NCI-H1105 treated with DMSO at 0.1 percent for 48 hours (cell line): ENCODE measurements around the gene TACC2.
"Not testable (repeated sequence)": the region's sequence is repeated elsewhere in the genome, so short reads cannot be mapped to it uniquely, and the experiment has no call there.

Experiments
- DNase-seq: peaks from one replicate; lab custom pipeline; 2025; lab: John Stamatoyannopoulos, UW

The TACC2 gene

GRCh38 chr10:122190176-122190943 is 201.4 kb downstream of the TACC2 start:
- DNase-seq: no peak

GRCh38 chr10:122191936-122192541 is 203.1 kb downstream of the TACC2 start:
- no peak for DNase-seq

DNA sequence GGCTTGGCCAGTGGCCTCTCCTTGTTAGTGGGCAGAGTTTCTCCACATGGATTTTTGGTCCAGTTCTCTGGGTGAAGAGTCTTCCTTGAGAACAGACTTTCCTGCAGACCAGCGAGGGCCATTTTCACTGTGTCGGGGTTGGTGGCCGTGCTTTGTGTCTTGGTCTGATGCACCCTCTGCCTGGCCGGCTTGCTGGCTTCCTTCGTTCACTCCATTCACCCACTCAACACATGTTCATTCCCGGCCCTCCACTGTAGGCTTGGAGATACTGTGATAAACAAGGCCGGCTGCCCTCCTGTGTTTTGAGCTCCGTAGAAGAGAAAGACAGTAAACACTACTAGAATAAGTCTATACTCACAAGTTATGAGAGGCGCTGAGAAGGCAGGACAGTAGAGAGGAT is 205.3 kb downstream of the TACC2 start:
- no peak for DNase-seq

DNA sequence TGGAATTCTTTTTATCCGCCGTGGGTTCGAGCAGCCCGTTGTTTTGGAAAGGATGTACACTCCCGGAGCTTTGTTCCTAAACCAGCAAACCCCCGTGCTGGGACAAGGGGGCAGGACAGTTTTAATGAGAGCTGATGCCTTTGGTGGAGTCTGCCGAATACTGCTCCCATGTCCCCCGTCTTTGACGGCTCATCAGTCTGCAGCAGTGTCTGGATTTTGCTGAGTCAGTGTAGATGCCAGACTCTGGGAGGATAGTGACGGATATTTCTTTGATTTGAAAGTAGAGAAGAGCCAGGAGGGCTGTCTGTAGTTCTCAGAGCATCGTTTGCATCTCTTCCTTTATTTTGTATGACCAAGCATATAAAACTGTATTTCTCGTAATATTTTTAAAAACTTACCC is 207.3 kb downstream of the TACC2 start:
- no peak for DNase-seq

GRCh38 chr10:122197611-122198222 is 208.8 kb downstream of the TACC2 start:
- no peak for DNase-seq

- no peak for DNase-seq
These were observed 209.7 kb downstream of the TACC2 start for GRCh38 chr10:122198631-122199030.

DNA sequence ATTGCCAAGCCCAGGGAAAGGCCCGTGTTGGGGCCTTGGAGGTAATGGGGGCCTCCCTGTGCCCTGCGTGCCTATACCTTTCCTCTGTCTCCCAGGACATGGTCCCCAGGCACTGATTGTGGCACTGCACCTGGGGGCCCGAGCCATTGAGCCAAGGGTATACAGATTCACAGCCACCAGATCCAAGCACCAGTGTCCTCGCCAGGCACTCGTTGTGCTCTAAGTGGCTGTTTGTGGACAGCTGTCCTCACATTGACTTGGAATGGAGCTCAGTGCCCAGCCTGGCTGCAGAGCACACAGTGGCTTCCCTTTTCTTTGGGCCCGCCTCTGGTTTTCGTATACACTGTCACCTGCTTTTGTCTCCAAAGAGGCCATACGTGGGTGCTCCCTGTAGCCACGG is 210.1 kb downstream of the TACC2 start:
- no peak for DNase-seq

GRCh38 chr10:122199689-122200088 is 210.7 kb downstream of the TACC2 start:
- DNase-seq: no peak

DNA sequence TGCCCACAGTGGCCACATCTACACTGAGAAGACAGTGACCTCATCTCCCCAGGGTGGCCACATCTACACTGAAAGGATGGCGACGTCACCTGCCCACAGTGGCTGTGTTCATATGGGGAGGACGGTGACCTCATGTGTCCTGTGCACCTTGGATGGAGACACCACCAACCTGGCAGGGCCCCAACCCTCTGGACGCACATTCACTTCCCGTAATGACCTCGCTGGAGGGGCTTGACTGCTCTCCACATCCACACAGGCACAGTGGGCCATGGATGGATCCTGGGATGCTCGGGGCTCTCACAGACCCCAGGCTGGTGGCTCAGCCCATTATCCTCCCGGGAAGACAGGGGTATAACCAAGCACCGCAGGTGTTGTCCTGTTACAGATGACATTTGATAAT is 212.4 kb downstream of the TACC2 start:
- DNase-seq: no peak

GRCh38 chr10:122203180-122203579 is 214.2 kb downstream of the TACC2 start:
- DNase-seq: not testable (repeated sequence)

GRCh38 chr10:122204691-122205489 is 215.9 kb downstream of the TACC2 start:
- no peak for DNase-seq

DNA sequence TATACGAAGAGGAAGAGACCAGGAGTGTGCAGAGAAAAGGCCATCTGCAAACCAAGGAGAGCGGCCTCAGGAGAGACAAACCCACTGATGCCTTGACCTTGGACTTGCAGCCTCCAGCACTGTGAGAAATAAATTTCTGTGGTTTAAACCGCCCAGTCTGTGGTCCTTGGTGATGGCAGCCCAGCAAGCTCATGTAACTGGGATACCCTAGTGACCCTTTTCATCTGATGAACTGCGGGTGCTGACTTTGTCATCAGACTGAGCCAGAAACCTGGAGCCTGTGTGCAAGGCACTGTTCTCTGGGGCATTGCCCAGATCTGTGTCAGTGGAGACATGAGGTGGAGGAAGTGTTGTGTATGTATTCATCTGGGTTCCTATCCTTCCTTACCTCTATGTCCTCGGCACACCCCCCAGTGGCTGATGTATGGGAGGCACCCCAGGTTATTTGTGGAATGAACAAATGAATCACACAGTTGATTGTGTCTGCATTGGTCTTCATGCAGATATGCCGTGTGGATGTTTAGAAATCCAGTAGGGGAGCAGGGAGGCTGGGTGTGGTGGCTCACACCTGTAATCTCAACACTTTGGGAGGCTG is 217.6 kb downstream of the TACC2 start:
- DNase-seq: no peak

DNA sequence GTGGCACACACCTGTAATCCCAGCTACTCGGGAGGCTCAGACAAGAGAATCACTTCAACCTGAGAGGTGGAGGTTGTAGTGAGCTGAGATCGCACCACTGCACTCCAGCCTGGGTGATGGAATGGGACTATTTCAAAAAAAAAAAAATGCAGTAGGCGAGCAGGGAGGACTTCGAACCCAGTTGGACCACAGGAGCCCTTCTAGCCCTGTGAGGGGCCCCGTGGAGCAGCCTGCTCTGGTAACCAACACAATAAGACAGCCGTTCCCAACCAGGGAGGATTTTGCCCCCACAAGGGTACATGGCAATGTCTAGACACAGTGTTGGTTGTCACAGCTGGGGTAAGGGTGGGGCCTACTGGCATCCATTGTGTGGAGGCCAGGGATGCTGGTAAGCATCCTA is 218.2 kb downstream of the TACC2 start:
- DNase-seq: no peak

GRCh38 chr10:122207596-122207995 is 218.6 kb downstream of the TACC2 start:
- no peak for DNase-seq

- DNase-seq: no peak
These were observed 219.8 kb downstream of the TACC2 start for GRCh38 chr10:122208571-122209430.

DNA sequence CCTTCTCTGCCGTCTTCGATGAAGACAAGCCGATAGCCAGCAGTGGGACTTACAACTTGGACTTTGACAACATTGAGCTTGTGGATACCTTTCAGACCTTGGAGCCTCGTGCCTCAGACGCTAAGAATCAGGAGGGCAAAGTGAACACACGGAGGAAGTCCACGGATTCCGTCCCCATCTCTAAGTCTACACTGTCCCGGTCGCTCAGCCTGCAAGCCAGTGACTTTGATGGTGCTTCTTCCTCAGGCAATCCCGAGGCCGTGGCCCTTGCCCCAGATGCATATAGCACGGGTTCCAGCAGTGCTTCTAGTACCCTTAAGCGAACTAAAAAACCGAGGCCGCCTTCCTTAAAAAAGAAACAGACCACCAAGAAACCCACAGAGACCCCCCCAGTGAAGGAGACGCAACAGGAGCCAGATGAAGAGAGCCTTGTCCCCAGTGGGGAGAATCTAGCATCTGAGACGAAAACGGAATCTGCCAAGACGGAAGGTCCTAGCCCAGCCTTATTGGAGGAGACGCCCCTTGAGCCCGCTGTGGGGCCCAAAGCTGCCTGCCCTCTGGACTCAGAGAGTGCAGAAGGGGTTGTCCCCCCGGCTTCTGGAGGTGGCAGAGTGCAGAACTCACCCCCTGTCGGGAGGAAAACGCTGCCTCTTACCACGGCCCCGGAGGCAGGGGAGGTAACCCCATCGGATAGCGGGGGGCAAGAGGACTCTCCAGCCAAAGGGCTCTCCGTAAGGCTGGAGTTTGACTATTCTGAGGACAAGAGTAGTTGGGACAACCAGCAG is 221.7 kb downstream of the TACC2 start:
- DNase-seq: no peak

- no peak for DNase-seq
These were observed 224.4 kb downstream of the TACC2 start for GRCh38 chr10:122213364-122213763.

DNA sequence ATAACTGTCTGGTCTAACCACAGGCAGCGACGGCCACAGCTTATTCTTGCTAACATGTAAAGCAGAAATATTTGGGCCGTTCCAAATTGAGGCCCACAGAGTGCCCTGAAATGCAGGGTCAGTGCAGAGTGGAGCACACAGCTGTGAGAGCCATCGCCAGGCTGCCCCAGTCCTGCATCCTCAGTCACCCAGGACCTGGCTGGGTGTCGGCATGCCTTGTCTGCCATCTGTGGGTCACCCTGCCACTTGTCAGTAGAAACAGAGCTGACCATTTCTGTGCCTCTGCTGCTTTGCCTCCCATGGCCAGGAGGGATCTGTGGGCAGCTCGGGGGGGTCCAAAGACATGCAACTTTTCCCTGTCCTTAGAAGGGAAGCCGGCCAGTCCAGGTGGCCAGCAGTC is 224.8 kb downstream of the TACC2 start:
- no peak for DNase-seq

DNA sequence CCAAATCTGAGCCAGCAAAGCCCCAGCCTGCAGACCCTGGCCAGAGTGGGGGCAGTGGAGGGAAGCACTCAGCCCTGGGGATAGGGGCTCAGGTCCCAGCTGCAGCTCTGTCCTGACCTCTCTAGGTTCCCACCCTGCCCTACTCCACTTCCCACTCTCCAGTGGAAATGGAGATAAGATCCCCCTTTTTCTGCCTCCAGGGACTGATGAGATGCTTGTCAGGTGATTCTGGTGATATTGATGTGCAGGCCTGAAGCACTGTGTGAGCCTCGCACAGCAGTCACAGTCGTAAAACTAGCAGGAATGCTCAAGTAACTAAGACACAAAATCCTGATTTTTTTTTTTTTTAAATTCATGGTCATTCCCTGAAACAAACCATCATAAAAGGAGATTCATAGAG is 227.1 kb downstream of the TACC2 start:
- no peak for DNase-seq

- no peak for DNase-seq
These were observed 230.4 kb downstream of the TACC2 start for GRCh38 chr10:122219340-122219739.
